Stimulated activated CD4-positive, alpha-beta T cell treated with anti-CD3 and anti-CD28 coated beads, Interleukin-15, amount 100 ng/mL, for 48 hours (primary cell): ENCODE data around the gene ERICH4.
"Not testable (repeated sequence)": the region's sequence is repeated elsewhere in the genome, so short reads cannot be mapped to it uniquely, and the experiment has no call there.

Experiments used
- DNase-seq, 2 donors: peaks; one replicate each; pipeline ENCODE4 v3.0.0-alpha.2; 2020; ENCODE audit warnings: low read depth in 2 of 2

ERICH4 gene

GRCh38 chr19:41442473-41443355 lies at the start of gene ERICH4:
TSS of gene ERICH4 (plus strand) at chr19:41443156. CDS start at chr19:41443170, 14 bp downstream.
- no peak for DNase-seq

GRCh38 chr19:41395355-41395754 lies 47.6 kb upstream of the ERICH4 start:
- no peak for DNase-seq

GRCh38 chr19:41397086-41398049 lies 45.6 kb upstream of the ERICH4 start, which contains the start of the genes BCKDHA and EXOSC5:
TSS of gene BCKDHA (plus strand) at chr19:41397818. CDS start at chr19:41397828, 10 bp downstream.
TSS of gene EXOSC5 (minus strand) at chr19:41397359. CDS start at chr19:41397328, 31 bp downstream.
- peak; percentile 99 for DNase-seq

GRCh38 chr19:41398050-41398418 lies 44.9 kb upstream of the ERICH4 start:
- DNase-seq: no peak

- no peak for DNase-seq
These were observed 44.4 kb upstream of the ERICH4 start for GRCh38 chr19:41398598-41398997.

GRCh38 chr19:41399091-41399490 lies 43.9 kb upstream of the ERICH4 start:
- DNase-seq: no peak

GRCh38 chr19:41399525-41399924 lies 43.4 kb upstream of the ERICH4 start:
- DNase-seq: no peak

GRCh38 chr19:41401483-41401882 lies 41.5 kb upstream of the ERICH4 start:
- no peak for DNase-seq

- no peak for DNase-seq
These were observed 40.9 kb upstream of the ERICH4 start for GRCh38 chr19:41402010-41402409.

- DNase-seq: no peak
These were observed 39.6 kb upstream of the ERICH4 start for GRCh38 chr19:41403181-41403970.

- no peak for DNase-seq
These were observed 37.2 kb upstream of the ERICH4 start for GRCh38 chr19:41405776-41406175.

GRCh38 chr19:41407271-41407670 lies 35.7 kb upstream of the ERICH4 start:
- DNase-seq: no peak

- no peak for DNase-seq
These were observed 34.7 kb upstream of the ERICH4 start for GRCh38 chr19:41408256-41408655.

GRCh38 chr19:41408846-41409245 lies 34.1 kb upstream of the ERICH4 start:
- not testable (repeated sequence) for DNase-seq

- no peak for DNase-seq
These were observed 33.7 kb upstream of the ERICH4 start for GRCh38 chr19:41409288-41409687.

GRCh38 chr19:41410336-41411054 lies 32.5 kb upstream of the ERICH4 start:
- no peak for DNase-seq

GRCh38 chr19:41411100-41411967 lies 31.6 kb upstream of the ERICH4 start:
- no peak for DNase-seq

GRCh38 chr19:41411968-41412265 lies 31.0 kb upstream of the ERICH4 start:
- DNase-seq: no peak

GRCh38 chr19:41412953-41413352 lies 30.0 kb upstream of the ERICH4 start:
- no peak for DNase-seq

- no peak for DNase-seq
These were observed 29.0 kb upstream of the ERICH4 start for GRCh38 chr19:41413947-41414346.
